Hematopoietic multipotent progenitor cell treated with erythropoietin and hydrocortisone succinate and interleukin-3 and kit ligand, for 8 days (in vitro differentiated cells): Measurements from ENCODE around the gene LACC1.

ENCODE experiments used
- DNase-seq: peaks from one replicate; pipeline ENCODE4 v3.0.0-alpha.2; 2015

LACC1 gene

DNA sequence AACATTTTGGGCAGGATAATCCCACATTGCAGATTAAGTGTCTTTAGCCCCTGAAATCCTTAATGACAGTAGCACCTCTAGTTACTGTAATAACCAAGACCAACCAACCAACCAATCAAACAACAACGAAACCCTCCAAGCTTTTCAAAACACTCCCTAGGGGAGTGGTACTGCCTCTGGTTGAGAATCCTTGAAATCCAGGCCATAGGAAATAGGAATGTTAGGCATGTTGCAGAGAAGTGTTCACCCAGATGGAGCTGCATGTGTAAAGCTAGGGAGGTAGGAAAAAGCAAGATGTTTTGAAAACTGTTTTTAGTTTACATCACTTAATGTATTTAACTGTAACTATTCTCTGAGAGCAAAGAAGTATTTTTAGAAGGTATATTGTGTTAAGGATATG is 4.5 kb downstream of the LACC1 start:
- DNase-seq = no peak

DNA sequence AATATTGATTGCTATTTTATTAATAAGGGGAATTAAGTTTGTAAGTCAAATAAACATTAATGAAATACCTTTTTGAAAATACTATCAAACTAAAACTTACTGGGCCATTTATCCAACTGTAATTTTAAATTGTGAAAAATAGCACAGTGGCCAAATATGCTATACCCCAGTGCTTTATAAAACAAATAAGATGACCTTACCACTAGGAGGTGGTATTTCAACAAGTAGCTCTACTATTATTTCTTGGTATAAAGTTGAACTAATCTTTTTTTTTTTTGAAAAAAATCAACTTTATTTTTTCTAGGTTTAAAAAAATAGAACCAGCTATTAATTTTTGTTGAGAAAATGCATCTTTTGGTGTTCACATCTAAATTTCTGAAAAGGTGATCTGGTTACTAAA is 14.7 kb downstream of the LACC1 start:
- peak; percentile 27 for DNase-seq

DNA sequence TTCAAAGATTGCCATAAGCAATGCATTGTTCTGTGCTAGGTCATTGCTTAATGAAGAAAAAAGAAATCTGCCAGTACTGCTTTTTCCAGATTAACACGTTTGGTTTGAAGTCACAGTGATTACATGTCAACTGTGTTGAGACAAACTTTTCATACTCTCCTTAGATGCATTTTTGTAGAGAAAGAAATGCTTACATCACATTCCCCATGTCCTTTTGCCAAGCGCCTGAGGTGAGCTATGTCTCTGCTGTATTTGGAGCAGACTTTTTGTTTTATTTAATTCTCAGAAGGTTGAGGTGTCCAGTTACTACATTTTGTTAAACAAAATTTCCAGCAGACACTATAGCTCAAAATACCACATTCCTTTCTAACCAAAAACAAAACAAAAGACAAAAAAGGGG is 16.2 kb downstream of the LACC1 start:
- no peak for DNase-seq

DNA sequence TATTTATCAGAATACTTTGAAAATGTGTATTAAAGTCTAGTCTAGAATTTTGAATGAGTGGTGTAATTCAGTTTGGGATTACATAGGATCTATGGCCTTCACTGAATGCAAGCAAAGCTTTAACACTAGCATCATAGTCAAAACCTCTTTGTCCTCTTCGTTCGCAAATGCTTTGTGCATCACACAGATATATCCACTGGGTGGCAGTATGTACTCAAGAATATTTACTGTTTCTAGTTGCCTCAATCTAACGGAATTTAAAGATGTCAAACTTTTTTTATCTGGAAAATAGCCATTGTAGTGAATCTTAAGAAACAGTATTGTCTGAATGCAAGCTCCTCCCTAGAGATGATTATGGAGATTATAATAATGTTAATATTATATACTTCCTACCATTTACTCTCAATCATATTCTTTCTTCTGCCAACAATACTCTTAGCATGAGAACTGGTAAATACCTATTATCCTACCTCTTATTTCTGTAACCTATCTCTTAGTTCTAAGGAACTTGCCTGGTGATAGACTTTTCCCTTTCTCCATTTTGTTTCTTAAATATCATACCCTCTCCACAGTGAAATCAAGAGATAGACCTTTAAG is 25.8 kb downstream of the LACC1 start:
- peak; percentile 78 for DNase-seq

DNA sequence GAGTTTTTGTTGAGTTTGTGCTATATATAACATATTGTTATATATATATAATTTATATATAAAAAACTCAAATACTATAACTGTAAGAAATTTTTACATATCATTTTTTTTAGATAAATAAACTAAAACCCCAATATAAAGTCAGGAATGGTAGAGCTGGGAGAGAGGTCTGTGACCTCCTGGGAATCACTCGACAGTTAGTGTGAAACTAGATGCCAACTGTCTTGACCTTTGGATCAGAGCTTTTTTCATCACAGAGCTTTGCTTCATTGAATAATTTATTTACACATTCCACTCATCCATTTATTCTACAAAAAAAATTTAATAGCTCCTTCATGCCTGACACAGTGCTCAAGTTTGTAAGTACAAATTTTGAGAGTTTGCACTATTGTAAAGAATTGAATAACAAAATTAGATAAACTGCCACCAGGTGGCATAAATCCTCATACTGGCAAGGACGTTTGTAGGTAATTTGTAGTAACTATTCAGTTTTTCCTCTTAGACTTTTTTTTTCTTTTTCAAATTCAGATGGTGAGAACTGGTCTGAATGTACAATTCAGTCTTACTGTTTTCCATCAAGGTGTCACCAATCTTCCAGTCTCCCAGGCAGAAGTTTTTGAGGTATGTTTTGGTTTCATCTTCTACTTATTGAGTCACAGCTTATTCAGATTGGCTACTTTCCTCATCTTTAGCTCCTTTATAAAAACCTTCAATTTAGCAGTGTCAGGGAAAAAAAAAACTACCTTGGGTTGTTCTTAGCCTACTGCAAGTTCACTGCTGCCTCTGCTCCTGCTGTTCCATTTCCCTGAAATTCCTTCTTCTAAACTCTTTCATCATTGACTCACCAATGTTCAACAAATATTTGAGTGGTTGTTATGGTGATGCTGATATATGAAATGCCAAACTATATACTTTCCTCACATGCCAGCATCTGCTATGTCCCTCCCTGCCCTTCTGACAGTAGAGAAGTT is 28.7 kb downstream of the LACC1 start:
- peak; percentile 57 for DNase-seq

DNA sequence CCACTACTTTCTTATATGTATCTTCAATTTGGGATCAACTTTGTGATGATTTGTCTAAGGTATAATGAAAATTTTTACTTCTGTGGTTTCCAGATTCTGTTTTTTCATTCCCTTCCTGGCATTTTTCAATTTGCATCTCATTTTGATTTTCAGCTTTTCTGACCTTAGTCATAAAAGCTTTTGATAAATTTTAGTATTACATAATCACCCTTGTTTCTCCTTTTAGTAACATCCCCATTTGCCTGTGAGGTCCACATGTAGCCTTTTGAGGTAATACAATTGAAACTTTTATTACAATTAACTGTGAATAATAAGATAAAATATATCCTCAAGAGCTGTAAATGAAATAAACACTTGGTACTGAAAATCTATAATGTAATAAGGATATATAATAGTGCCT is 31.2 kb downstream of the LACC1 start:
- no peak for DNase-seq

DNA sequence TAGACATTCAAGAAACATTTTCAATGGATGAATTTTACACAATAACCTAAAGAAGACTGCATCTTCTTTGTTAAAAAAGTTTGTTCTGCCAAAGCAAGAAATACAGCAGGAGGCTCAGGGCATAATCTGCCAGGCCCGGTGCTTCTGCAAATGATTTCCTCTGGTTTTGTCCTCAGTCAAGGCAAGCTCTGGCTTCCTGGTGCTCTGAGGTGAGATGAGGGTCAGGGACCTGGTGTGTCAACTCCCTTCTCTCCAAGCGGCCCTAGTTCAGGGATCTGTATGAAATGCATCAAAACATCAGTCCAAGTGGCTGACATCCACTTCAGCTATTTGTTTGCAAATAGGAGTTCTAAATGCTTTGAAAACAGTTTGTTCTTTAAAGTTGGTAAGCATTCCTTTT is 31.6 kb downstream of the LACC1 start:
- DNase-seq = no peak

DNA sequence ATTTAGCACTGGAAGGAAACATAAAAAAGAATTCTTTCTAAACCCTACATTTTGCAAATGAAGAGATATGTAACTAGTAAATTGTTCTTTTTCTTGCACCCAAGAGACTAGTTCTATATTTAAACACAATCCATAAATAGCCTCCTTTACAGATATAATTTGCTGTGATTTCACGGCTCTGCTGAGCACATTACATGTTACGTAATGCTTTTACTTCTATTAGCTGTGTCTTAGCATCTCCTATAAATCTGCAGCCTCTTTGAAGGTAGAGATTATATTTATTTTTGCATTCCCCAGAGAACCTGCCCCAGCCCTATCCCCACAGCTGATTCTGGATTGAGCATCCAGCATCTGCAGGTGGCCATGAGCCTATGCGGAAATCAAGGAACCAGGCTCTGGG is 32.2 kb downstream of the LACC1 start:
- no peak for DNase-seq

DNA sequence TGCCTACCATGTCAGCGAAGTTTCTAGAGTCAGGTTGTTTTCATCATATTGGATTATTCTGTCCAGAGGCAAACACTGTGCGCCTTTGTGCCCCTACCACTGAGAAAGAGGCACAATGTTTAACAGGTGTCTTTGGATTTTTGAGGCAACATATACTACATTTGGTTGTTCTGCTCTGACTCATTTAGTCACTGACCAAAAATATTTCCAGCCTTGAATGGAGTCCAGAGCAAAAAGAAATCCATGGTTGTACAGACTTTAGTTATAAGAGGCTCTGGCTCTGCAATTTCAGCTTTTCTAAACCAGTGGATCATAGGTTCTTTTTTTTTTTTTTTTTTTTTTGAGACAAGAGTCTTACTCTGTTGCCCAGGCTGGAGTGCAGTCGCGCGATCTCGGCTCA is 35.7 kb downstream of the LACC1 start:
- DNase-seq = no peak

DNA sequence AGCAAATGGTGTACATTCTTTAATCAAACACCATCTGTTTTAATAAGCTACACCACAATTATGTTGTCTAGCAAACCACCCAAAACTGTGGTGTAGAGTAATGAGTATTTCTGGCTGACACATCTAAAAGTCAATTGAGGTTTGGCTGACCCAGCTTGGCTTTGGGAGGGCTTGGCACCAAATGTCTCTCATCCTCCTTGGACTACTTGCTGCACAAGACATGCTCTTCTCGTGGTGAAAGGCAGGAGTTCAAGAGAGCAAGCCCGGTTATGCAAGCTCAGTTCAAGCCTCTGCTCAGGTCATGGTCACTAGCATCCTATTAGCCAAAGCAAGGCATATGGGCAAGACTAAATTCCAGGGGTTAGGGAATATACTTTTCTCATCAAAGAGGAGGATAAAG is 37.1 kb downstream of the LACC1 start:
- no peak for DNase-seq

DNA sequence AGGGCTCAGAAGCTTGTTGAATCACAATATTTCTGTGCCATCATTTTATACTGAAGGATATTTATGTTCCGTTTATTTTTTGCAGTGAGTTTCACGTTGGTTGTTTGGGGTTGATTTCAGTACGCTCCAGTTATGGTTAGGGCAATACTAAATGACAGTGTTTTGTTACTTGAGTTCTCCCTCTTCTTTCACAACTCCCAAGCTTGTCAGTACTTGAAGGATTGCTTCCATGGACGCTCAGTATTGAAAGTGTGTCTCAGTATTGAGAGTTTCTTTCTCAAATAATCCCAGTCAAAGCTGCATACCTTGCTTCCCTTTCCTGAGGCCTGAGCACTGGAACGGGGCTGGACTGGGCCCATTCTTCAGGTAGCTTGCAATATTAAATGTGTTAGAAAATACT is 38.9 kb downstream of the LACC1 start:
- DNase-seq = no peak

DNA sequence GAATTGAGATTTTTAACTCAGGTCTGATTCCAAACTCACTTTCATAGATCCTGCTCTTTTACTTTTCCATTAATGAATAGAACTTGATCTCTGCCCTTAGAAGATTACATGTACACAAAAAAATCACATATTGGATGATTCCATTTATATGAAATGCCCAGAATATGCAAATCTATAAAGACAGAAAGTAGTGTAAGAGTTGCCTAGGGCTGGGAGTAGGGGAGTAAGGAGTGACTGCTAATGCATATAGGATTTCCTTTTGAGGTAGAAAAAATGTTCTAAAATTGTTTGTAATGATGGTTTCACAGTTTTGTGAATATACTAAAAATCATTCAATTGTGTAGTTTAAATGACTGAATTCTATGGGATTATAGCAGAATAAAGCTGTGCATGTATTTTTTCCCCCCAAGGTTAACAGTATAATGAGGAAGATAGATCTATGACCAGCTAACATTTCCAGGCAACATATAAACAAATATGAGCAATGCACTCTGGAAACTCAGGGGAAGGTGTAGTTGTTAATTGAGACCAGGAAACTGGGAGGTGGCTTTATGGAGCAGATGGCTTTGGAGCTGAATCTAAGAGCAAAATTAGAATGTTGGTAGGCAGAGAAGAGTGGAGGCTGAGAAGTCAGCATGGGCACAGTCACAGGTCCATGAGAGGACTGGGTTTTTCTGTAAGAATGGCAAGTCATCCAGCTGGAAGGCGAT is 41.4 kb downstream of the LACC1 start:
- no peak for DNase-seq

DNA sequence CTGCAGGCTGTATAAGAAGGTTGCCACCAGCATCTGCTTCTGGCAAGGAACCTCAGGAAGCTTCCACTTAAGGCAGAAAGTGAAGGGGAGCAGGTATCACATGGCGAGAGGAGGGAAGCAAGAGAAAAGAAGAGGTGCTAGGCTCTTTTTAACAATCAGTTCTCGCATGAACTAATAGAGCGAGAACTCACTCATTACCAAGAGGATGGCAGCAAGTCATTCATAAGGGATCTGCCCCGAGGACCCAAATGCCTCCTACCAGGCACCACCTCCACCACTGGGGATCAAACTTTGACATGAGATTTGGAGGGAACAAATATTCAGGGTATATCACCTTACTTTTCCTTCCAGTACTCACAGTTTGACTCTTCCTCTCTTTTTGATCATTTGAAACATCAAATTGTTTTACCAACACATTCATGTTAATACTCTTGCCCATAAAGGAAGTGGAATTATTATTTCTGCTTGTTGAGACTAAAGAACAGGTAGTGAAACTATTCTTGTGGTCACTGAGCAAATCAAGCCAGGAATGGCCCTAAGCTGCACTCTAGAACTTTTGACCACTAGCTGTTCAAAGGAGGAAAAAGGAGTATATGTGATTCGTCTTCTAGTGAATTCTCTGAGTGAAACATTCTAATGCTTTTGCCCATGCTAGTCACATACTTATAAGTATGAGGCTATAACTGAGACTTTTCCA is 45.0 kb downstream of the LACC1 start:
- no peak for DNase-seq

DNA sequence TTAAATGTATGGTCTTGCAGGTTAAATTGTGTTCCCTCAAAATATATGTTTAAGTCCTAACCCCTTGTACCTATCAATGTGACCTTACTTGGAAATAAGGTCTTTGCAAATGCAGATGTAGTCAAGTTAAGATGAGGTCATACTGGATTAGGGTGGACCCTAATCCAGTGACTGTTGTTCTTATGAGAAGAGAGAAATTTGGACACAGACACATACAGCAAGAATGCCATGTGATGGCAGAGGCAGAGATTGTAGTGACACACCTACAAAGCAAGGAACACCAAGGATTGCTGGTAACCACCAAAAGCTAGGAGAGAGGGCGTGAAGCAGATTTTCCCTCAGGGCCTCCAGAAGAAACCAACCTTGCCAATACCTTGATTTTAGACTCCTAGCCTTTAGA is 50.2 kb downstream of the LACC1 start:
- DNase-seq = no peak

DNA sequence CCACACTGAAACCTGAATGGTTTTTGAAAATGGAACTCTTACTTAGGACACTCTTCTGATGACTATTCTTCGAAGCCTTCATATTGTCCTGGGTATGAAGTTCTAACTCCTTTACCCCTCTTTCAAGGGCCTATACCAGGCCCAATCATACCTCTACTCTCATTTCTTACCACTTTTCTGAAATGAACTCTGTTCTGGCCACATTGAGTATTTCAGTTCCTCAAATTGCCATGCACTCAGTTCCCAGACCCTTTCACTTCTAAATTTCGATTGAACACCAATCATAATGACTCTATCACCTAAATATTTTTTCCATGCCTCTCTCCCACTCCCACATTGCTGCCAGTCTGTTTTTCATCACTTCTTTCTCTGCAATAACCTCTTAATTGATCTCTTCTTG is 53.7 kb downstream of the LACC1 start:
- DNase-seq = no peak

DNA sequence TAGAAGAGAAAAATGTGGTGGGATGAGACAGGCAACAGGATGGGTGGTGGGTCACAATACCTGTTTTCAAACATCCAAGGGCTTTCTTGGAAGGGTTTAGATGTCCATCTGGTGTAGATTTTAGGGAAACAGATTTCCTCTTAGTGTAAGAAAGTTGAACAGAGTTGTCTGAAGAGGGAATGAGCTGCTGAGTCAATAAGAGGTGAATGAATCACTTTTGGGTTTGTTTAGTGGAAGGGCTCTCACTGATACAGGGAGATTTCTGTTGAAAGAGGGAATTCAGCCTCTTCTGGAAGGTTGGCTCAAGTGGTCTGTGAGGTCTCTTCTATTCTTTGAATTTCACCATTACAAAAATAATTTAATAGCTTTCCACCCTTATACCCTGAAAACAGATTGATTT is 54.6 kb downstream of the LACC1 start:
- no peak for DNase-seq

DNA sequence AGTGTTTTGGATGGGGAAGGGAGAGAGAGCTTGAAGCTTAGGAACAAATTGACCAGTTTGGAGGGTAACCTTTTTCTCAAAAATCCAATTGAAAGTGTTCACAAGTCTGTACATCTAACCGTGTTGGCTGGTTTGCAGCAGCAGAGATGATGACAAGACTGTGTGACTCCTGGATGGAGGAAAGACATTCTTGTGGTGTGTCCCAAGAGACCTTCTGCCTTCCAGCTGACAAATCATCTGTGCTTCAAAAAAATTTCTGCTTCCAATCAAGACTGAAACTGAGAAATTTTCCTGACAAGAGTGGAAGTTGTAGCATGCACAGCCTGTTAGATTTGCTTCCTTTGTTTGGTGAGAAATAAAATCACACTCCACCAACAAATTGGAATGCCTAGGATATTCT is 56.2 kb downstream of the LACC1 start:
- no peak for DNase-seq

DNA sequence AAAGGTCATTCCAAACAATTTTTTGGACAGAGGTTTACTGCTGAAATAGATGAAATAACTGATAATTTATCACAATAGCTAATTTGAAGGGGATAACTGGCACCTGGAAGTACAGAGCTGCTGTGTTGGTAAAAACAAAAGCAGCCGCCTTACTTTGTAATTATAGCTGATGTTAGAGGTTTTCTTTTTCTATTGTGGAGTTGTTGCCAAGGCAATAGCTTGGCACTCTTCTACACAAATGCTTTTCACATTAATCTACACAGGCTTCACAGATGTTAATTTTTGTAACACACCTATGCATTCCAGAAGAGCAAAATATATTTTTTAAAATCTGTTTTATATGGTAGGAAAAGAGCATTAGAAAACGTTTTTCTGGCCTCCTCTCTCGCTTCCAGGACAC is 56.9 kb downstream of the LACC1 start:
- DNase-seq = no peak

DNA sequence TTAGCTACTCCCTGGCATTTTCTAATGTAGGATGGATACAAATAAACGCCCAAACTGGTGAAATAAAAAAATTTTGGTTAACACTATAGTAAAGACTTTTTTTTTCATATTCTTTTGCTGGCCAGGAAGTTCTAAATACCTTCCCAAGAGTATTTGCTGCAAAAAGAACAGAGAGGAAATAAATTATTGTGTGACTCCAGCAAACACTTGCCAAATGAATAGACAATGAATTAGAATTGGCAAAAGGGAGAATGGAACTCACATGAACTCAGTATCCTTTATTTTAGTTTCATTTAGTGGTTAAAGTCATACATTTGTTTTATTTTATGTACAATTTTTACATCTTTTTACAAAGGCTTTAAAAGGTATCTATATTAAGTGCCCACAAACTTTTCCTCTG is 58.1 kb downstream of the LACC1 start:
- no peak for DNase-seq

DNA sequence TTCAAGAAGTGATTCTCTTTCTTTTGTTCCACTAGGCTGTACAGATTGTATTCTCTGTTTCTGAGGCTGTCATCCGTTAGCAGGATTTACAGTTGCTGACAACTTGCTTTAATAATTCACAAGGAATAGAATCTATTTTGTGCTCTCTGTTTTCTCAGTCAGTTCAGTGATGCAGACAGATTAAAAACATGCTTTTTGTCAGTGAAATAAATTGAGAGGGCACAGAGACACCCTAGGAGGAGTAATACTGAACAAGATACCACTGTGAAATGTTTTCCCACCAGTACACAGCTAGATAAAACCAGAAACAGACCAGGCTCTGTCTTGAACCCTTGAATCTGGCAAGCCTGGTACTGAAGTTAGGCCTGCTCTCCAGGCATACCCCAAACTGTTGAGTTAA is 58.7 kb downstream of the LACC1 start:
- DNase-seq = no peak

DNA sequence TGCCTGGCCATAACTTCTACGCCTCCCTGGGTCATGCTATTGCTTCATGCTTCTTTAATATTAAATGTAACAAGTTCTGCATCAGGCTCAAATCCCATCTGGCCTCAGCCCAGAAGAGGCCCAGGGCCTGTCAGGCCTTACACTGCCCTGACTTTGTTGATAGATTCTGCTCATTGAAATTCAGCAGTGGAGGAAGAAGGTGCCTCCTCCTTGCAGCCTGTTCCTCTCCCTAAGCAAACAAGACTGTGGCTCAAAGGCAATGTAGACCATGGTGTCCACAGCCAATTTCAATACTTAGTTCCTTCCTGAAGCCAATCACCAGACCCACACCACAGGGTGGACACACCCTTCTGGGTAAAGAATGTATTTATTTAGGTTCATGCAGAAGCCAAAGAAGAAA is 59.4 kb downstream of the LACC1 start:
- DNase-seq = no peak

DNA sequence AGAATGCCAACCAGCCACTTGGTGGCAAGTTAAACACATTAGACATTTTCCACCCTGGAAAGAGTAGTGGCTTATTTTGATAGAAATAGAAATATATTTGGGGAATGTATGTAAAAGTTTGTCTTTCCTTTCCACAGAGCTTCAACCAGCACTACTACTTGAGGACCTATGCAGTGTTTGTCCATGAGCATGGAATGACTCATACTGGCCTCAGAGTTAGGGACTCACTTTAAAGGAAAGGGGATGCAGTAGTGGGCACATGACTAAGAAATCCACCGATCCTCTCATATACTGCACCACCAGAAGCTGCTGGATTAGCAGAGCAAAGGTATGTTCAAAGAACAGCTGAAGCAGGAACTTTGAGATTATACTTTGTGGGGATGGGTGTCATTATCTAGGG is 62.6 kb downstream of the LACC1 start:
- no peak for DNase-seq
